ENCODE results near the gene NYAP2. TPM values are rescaled to one million over a fixed set of nuclear protein-coding genes. Genes with fewer than 3 reads are reported as not detected.

Gene NYAP2
- polyA plus RNA-seq, 3 donors: not detected

GRCh38 chr2:225616848-225617247 is 217.3 kb downstream of the NYAP2 start:
- H3K9ac ChIP-seq (ENCODE audit: insufficient read depth, low read length, poor library complexity, severe bottlenecking): no peak overlapping the region
- H3K27me3 ChIP-seq (ENCODE audit: control insufficient read depth in 2 of 2, insufficient read depth in 2 of 2, low read length in 2 of 2): no peaks in the 10 kb centered on the region
- H3K27me3 Mint-ChIP-seq (ENCODE audit: low read depth in 3 of 3): peaks cover 0 to 3% (median 0%) of the 10 kb centered on the region in 3 donors
- no peaks in the 10 kb centered on the region for H3K36me3 Mint-ChIP-seq
- no peak for DNase-seq
- no peak overlapping the region for H3K27ac ChIP-seq (ENCODE audit: low read depth in 1 of 2, low read length in 2 of 2)
- H3K36me3 ChIP-seq (replicated peaks in 1 of 2; ENCODE audit: control insufficient read depth in 1 of 2, insufficient read depth in 2 of 2, low read length in 2 of 2): no peaks in the 10 kb centered on the region
- no peaks in the 10 kb centered on the region for H4K20me1 ChIP-seq (ENCODE audit: insufficient read depth, low read length)
- H2AFZ ChIP-seq (ENCODE audit: insufficient read depth, low read depth, low read length, poor library complexity, severe bottlenecking): no peak overlapping the region
- H3K27ac Mint-ChIP-seq: no peak overlapping the region
- no peak overlapping the region for H3K4me2 ChIP-seq (replicated peaks; ENCODE audit: extremely low read depth, low read length, poor library complexity, severe bottlenecking)
- no peaks in the 10 kb centered on the region for H3K79me2 ChIP-seq (ENCODE audit: insufficient read depth, low read length)
- WGBS (ENCODE audit: insufficient coverage): no CpG with 5 or more reads among the region's 2 CpGs
- no peaks in the 10 kb centered on the region for H3K4me1 Mint-ChIP-seq
- H3K4me3 Mint-ChIP-seq: no peak overlapping the region
- H3K4me3 ChIP-seq (replicated peaks in 1 of 3; ENCODE audit: low read depth in 2 of 3, low read length in 3 of 3): no peak overlapping the region
- no peak for TF ChIP-seq CTCF (IDR thresholded peaks at IDR 0.05)
- no peaks in the 10 kb centered on the region for H3K4me1 ChIP-seq (ENCODE audit: control insufficient read depth in 1 of 2, insufficient read depth in 2 of 2, low read length in 2 of 2)
- H3K9me3 Mint-ChIP-seq: peaks cover 0 to 7% (median 4%) of the 10 kb centered on the region in 7 donors
- intact Hi-C loops (cut with micrococcal nuclease): no loop called here
- H3K9me3 ChIP-seq (replicated peaks in 1 of 2; ENCODE audit: control insufficient read depth in 1 of 2, insufficient read depth in 1 of 2, low read length in 2 of 2): no peaks in the 10 kb centered on the region

GRCh38 chr2:225620227-225620626 is 220.7 kb downstream of the NYAP2 start:
- Histone ChIP-seq H3K9me3 (replicated peaks in 1 of 2; ENCODE audit: control insufficient read depth in 1 of 2, insufficient read depth in 1 of 2, low read length in 2 of 2) (no peaks in the 10 kb centered on the region), H3K4me2 (replicated peaks; ENCODE audit: extremely low read depth, low read length, poor library complexity, severe bottlenecking) (no peak overlapping the region), H3K27ac (ENCODE audit: low read depth in 1 of 2, low read length in 2 of 2) (no peak overlapping the region), H3K79me2 (ENCODE audit: insufficient read depth, low read length) (no peaks in the 10 kb centered on the region), H3K9ac (ENCODE audit: insufficient read depth, low read length, poor library complexity, severe bottlenecking) (no peak overlapping the region), H3K4me1 (ENCODE audit: control insufficient read depth in 1 of 2, insufficient read depth in 2 of 2, low read length in 2 of 2) (no peaks in the 10 kb centered on the region), H3K27me3 (ENCODE audit: control insufficient read depth in 2 of 2, insufficient read depth in 2 of 2, low read length in 2 of 2) (no peaks in the 10 kb centered on the region), H4K20me1 (ENCODE audit: insufficient read depth, low read length) (no peaks in the 10 kb centered on the region), H3K4me3 (replicated peaks in 1 of 3; ENCODE audit: low read depth in 2 of 3, low read length in 3 of 3) (no peak overlapping the region), H3K36me3 (replicated peaks in 1 of 2; ENCODE audit: control insufficient read depth in 1 of 2, insufficient read depth in 2 of 2, low read length in 2 of 2) (no peaks in the 10 kb centered on the region), H2AFZ (ENCODE audit: insufficient read depth, low read depth, low read length, poor library complexity, severe bottlenecking) (no peak overlapping the region)
- peaks cover 0 to 4% (median 0%) of the 10 kb centered on the region in 7 donors for H3K9me3 Mint-ChIP-seq
- no peak for TF ChIP-seq CTCF (IDR thresholded peaks at IDR 0.05)
- WGBS (ENCODE audit: insufficient coverage): 92% methylated on average over 6 of the region's 21 CpGs
- DNase-seq: no peak
- H3K27ac Mint-ChIP-seq: no peak overlapping the region
- intact Hi-C loops (cut with micrococcal nuclease): no loop called here
- no peak overlapping the region for H3K4me3 Mint-ChIP-seq
- no peaks in the 10 kb centered on the region for H3K4me1 Mint-ChIP-seq
- H3K27me3 Mint-ChIP-seq (ENCODE audit: low read depth in 3 of 3): peaks cover 0 to 4% (median 0%) of the 10 kb centered on the region in 3 donors
- no peaks in the 10 kb centered on the region for H3K36me3 Mint-ChIP-seq
